HUES48 (cell line): ENCODE measurements around the gene KCNN3.

Experiments
- H3K27ac ChIP-seq: one replicate; pipeline ENCODE4 v1.7.0; 2013; ENCODE audit warnings: low read depth, low read length, inconsistent platforms
- H3K27me3 ChIP-seq: 2 replicates; pipeline ENCODE4 v1.6.1; 2013; ENCODE audit warnings: mild to moderate bottlenecking, low read length; ENCODE audit not compliant: control insufficient read depth, insufficient read depth
- H3K36me3 ChIP-seq: 2 replicates; pipeline ENCODE4 v1.6.1; 2013; ENCODE audit warnings: low read length; ENCODE audit not compliant: control insufficient read depth, insufficient read depth
- H3K4me1 ChIP-seq: 2 replicates; pipeline ENCODE4 v1.6.1; 2013; ENCODE audit warnings: mild to moderate bottlenecking, low read length; ENCODE audit not compliant: control insufficient read depth, insufficient read depth
- H3K4me3 ChIP-seq: 2 replicates; pipeline ENCODE4 v1.5.1; 2013; ENCODE audit warnings: mild to moderate bottlenecking, low read depth, low read length
- H3K9ac ChIP-seq: 2 replicates; pipeline ENCODE4 v1.6.1; 2013; ENCODE audit warnings: mild to moderate bottlenecking, low read depth, low read length, moderate library complexity
- H3K9me3 ChIP-seq: 2 replicates; pipeline ENCODE4 v1.6.1; 2013; ENCODE audit warnings: low read length; ENCODE audit not compliant: control insufficient read depth, insufficient read depth

Gene KCNN3

GRCh38 chr1:154652893-154653292 is 217.2 kb downstream of the KCNN3 start:
- Histone ChIP-seq H3K9me3 (no peaks in the 10 kb centered on the region), H3K27ac (no peak overlapping the region), H3K9ac (no peak overlapping the region), H3K4me3 (no peak overlapping the region), H3K36me3 (no peaks in the 10 kb centered on the region), H3K4me1 (peaks cover 4% of the 10 kb centered on the region; the same call in 1 of the 2 replicates), H3K27me3 (no peaks in the 10 kb centered on the region)
